Activated CD8-positive, alpha-beta T cell treated with anti-CD3 and anti-CD28 coated beads for 36 hours (primary cell): ENCODE data around the gene PCP4. TPM values are rescaled to one million over a fixed set of nuclear protein-coding genes. Genes with fewer than 3 reads are reported as not detected.

Source experiments
- ATAC-seq: fragments of 200-7000 bp; cut with Tn5 transposase; one replicate; pipeline ENCODE4 v1.10.0; 2021; ENCODE audit warnings: mild to moderate bottlenecking, moderate library complexity
- CTCF ChIA-PET: fragments of 350-600 bp; sonication (Branson Sonifier 250); formaldehyde crosslinking; loops from one replicate; lab custom pipeline; 2021; ENCODE audit warnings: antibody characterized with exemption; lab: Charles Lee
- POLR2A ChIA-PET: fragments of 350-600 bp; sonication (Branson Sonifier 250); formaldehyde crosslinking; loops from one replicate; lab custom pipeline; 2021; ENCODE audit warnings: antibody characterized with exemption; lab: Charles Lee
- DNase-seq: peaks from one replicate; pipeline ENCODE4 v3.0.0-alpha.2; 2020
- H3K27ac Mint-ChIP-seq: one replicate; pipeline ENCODE4 v1.8.0; 2021; ENCODE audit warnings: mild to moderate bottlenecking, mixed read lengths
- H3K27me3 Mint-ChIP-seq: one replicate; pipeline ENCODE4 v1.8.0; 2021; ENCODE audit warnings: mixed read lengths
- H3K36me3 Mint-ChIP-seq: one replicate; pipeline ENCODE4 v1.8.0; 2021; ENCODE audit warnings: low read depth, mixed read lengths
- H3K4me1 Mint-ChIP-seq: one replicate; pipeline ENCODE4 v1.8.0; 2021; ENCODE audit warnings: low read depth, mixed read lengths
- H3K4me3 Mint-ChIP-seq: one replicate; pipeline ENCODE4 v1.8.0; 2021; ENCODE audit warnings: mild to moderate bottlenecking, moderate library complexity, mixed read lengths
- H3K9me3 Mint-ChIP-seq: one replicate; pipeline ENCODE4 v1.8.0; 2021; ENCODE audit warnings: mixed read lengths
- CTCF ChIP-seq: fragments of 200-600 bp; IDR thresholded peaks from one replicate; pipeline ENCODE4 v1.8.0; 2022; ENCODE audit warnings: antibody characterized with exemption, mild to moderate bottlenecking
- intact Hi-C: fragments of 100-400 bp; cut with micrococcal nuclease; formaldehyde crosslinking; loops from one replicate; pipeline ENCODE4 v1.10.0; 2022
- total RNA-seq, 2 experiments: library from RNA; stranded (reverse); gene quantifications; one replicate each; pipeline ENCODE4 v1.2.3, GENCODE V29; 2021

The PCP4 gene
- total RNA-seq, 2 experiments from 2014 or later = not detected

- Mint-ChIP-seq H3K4me1 (no peaks in the 10 kb centered on the region), H3K36me3 (no peaks in the 10 kb centered on the region), H3K27me3 (no peaks in the 10 kb centered on the region), H3K9me3 (no peaks in the 10 kb centered on the region), H3K4me3 (no peak overlapping the region), H3K27ac (no peak overlapping the region)
- no peak for DNase-seq
- ChIA-PET CTCF (no interaction called here), POLR2A (no interaction called here)
- TF ChIP-seq CTCF = no peak
- intact Hi-C loops = no loop called here
- no peak for ATAC-seq
These were observed 21.6 kb upstream of the PCP4 start for GRCh38 chr21:39845571-39846130.

- ATAC-seq (no peak), DNase-seq (no peak)
- H3K27ac Mint-ChIP-seq = no peak overlapping the region
- POLR2A ChIA-PET = interaction anchor here (0.6 kb wide), 1 partner anchor 10 kb away, joined by 3 read pairs; no protein-coding TSS in a partner anchor
- CTCF ChIA-PET = no interaction called here
- no peak overlapping the region for H3K4me3 Mint-ChIP-seq
- no peaks in the 10 kb centered on the region for H3K4me1 Mint-ChIP-seq
- H3K9me3 Mint-ChIP-seq = no peaks in the 10 kb centered on the region
- no peaks in the 10 kb centered on the region for H3K36me3 Mint-ChIP-seq
- intact Hi-C loops = no loop called here
- H3K27me3 Mint-ChIP-seq = no peaks in the 10 kb centered on the region
- TF ChIP-seq CTCF = no peak
These were observed 19.4 kb upstream of the PCP4 start for GRCh38 chr21:39847877-39848276.

- DNase-seq (no peak), ATAC-seq (no peak)
- TF ChIP-seq CTCF = no peak
- Mint-ChIP-seq H3K4me1 (no peaks in the 10 kb centered on the region), H3K9me3 (peaks cover 2% of the 10 kb centered on the region), H3K36me3 (no peaks in the 10 kb centered on the region), H3K27me3 (no peaks in the 10 kb centered on the region), H3K4me3 (no peak overlapping the region), H3K27ac (no peak overlapping the region)
- POLR2A ChIA-PET = no interaction called here
- intact Hi-C loops = no loop called here
- CTCF ChIA-PET = no interaction called here
These were observed 18.1 kb upstream of the PCP4 start for GRCh38 chr21:39849014-39849655.

GRCh38 chr21:39850333-39850732, 16.9 kb upstream of the PCP4 start:
- Mint-ChIP-seq H3K4me3 (no peak overlapping the region), H3K27ac (no peak overlapping the region), H3K27me3 (no peaks in the 10 kb centered on the region), H3K36me3 (no peaks in the 10 kb centered on the region), H3K9me3 (peaks cover 2% of the 10 kb centered on the region), H3K4me1 (no peaks in the 10 kb centered on the region)
- no peak for DNase-seq
- no peak for ATAC-seq
- TF ChIP-seq CTCF = no peak
- POLR2A ChIA-PET = no interaction called here
- intact Hi-C loops = no loop called here
- CTCF ChIA-PET = no interaction called here

- CTCF ChIA-PET = no interaction called here
- no peak for ATAC-seq
- Mint-ChIP-seq H3K36me3 (no peaks in the 10 kb centered on the region), H3K27ac (no peak overlapping the region), H3K4me1 (no peaks in the 10 kb centered on the region), H3K4me3 (no peak overlapping the region), H3K9me3 (peaks cover 7% of the 10 kb centered on the region), H3K27me3 (no peaks in the 10 kb centered on the region)
- intact Hi-C loops = no loop called here
- POLR2A ChIA-PET = interaction anchor here (1.0 kb wide), 1 partner anchor 16 kb away, joined by 3 read pairs; no protein-coding TSS in a partner anchor
- no peak for TF ChIP-seq CTCF
- no peak for DNase-seq
These were observed 16.1 kb upstream of the PCP4 start for GRCh38 chr21:39851002-39851618.
